ENCODE measurements around the gene TRPV6. TPM values are rescaled to one million over a fixed set of nuclear protein-coding genes. Genes with fewer than 3 reads are reported as not detected.

TRPV6 gene
- total RNA-seq = not detected
- under 1 TPM in 1 of 2 donors, not detected in 1; 0.09 TPM for polyA plus RNA-seq

DNA sequence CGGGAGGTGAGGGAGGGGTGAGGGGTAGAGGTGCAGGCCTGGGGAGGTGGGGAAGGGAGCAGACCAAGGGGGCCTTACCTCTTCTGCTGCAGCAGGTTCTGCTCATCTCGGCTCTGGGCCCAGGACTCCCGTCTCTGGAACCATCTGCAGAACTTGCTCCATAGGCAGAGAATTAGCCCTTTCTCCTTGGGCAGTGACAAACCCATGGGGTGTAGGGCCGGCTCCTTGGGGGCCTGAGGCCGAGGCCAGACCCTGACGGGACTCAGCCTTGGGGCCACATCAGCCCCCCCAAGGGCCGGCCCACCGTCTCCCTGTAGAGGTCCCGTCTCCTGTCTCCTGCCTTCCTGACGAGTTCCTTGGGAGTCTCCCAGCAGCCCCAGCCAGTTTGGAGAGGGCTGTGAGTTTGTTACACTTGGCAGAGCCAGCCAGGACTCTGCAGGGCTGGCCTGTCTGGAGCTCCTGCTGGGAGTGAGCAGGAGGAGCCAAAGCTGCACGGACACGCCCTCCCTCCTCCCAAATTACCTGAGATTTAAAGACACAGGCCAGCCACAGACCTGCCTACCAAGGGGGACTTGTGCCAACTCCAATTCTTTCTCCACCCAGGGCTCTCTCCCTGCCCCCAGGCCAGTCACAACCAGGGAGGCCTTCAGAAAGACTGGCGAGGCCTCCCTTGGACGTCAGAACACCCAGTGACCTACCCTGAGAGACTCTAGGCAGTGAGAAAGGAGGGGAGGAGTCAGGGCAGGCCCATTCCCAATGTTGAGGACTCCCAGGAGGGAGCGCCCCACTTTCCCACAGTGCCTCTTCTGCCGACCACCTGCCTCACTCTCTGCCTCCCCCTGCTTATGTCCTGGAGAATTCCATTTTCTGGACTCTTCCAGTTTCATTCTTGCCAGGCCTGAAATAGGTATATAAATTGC lies at the start of gene TRPV6:
TSS of gene TRPV6 (minus strand) at position 435 of the 920 bp plus-strand sequence.
- Histone ChIP-seq H3K27me3 (ENCODE audit: insufficient read depth, low read length) (no peaks in the 10 kb centered on the region), H3K9me3 (ENCODE audit: control insufficient read depth in 1 of 2, low read length in 2 of 2) (no peaks in the 10 kb centered on the region), H3K4me1 (ENCODE audit: insufficient read depth, low read length) (no peaks in the 10 kb centered on the region), H3K36me3 (ENCODE audit: insufficient read depth, low read length) (no peaks in the 10 kb centered on the region), H3K27ac (ENCODE audit: low read depth, low read length) (no peak within 1 kb of the TSS), H3K4me3 (ENCODE audit: low read length in 2 of 2) (no peak within 1 kb of the TSS)
- intact Hi-C loops (cut with micrococcal nuclease) = no loop called here
- H3K4me1 Mint-ChIP-seq = peaks cover 0 to 4% (median 0%) of the 10 kb centered on the region in 4 donors
- ChIA-PET CTCF (ENCODE audit: partially characterized antibody) (no interaction called here), POLR2A (ENCODE audit: partially characterized antibody) (no interaction called here)
- peaks cover 8 to 11% of the 10 kb centered on the region in 2 donors for H3K27me3 Mint-ChIP-seq
- H3K4me3 Mint-ChIP-seq = no peak within 1 kb of the TSS
- no peak within 1 kb of the TSS for H3K27ac Mint-ChIP-seq
- H3K36me3 Mint-ChIP-seq = no peaks in the 10 kb centered on the region
- no peaks in the 10 kb centered on the region for H3K9me3 Mint-ChIP-seq
- DNase-seq = no peak

DNA sequence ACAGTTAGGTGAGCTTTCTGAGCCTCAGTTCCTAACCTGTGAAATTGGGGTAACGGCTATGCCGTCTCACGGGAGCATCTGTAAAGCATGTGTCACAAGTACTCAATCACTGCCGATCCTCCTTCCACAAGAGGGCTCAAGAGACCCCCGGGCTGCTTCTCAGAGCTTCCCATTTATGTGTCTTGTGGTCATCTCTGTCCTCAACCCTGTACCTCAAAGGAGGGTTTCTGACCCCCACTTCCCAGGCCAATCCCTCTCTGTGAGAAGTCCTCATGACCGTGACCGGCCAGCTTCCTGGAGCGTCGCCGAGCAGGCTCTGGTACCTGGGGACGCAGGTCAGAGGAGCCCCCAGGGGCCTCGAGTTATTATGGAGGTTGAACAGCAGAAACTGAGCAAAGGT lies 48.5 kb upstream of the TRPV6 start:
- ChIA-PET POLR2A (ENCODE audit: partially characterized antibody) (no interaction called here), CTCF (ENCODE audit: partially characterized antibody) (interaction anchor here (1.2 kb wide), 1 partner anchor 53 kb away, joined by 4 read pairs; no protein-coding TSS in a partner anchor)
- no peak for DNase-seq
- no peaks in the 10 kb centered on the region for H3K9me3 Mint-ChIP-seq
- intact Hi-C loops (cut with micrococcal nuclease) = no loop called here
- peaks cover 6 to 9% of the 10 kb centered on the region in 2 donors for H3K27me3 Mint-ChIP-seq
- H3K4me3 Mint-ChIP-seq = no peak overlapping the region
- H3K36me3 Mint-ChIP-seq = no peaks in the 10 kb centered on the region
- no peaks in the 10 kb centered on the region for H3K27me3 ChIP-seq (ENCODE audit: insufficient read depth, low read length)
- H3K4me1 Mint-ChIP-seq = peaks cover 0 to 2% (median 0%) of the 10 kb centered on the region in 4 donors
- H3K4me1 ChIP-seq (ENCODE audit: insufficient read depth, low read length) = no peaks in the 10 kb centered on the region
- no peak overlapping the region for H3K4me3 ChIP-seq (ENCODE audit: low read length in 2 of 2)
- no peak overlapping the region for H3K27ac ChIP-seq (ENCODE audit: low read depth, low read length)
- no peak overlapping the region for H3K27ac Mint-ChIP-seq
- no peaks in the 10 kb centered on the region for H3K36me3 ChIP-seq (ENCODE audit: insufficient read depth, low read length)
- H3K9me3 ChIP-seq (ENCODE audit: control insufficient read depth in 1 of 2, low read length in 2 of 2) = no peaks in the 10 kb centered on the region

DNA sequence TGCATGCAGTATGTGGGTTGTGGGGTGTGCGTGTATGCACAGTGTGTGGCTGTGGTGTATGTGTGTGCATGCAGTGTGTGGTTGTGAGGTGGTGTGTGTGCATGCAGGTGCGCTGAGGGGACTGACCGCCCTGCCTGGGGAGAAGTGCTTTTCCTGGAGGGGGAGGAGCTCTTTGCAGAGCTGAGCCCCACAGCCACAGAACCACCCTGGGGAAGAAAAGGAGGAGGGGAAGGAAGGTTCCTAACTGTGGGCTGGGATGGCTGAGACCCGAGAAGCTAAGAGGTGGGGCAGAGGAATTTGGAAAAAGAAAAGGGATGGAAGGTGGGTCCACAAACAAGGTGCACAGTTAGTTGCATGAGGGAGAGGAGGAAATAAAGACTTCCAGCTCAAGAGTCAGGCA lies 48.1 kb upstream of the TRPV6 start, which contains the start of gene TRPV5:
TSS of gene TRPV5 (minus strand) at position 123 of the 400 bp plus-strand sequence. CDS start 287 bp downstream, outside the sequence.
- H3K36me3 Mint-ChIP-seq = no peaks in the 10 kb centered on the region
- CTCF ChIA-PET (ENCODE audit: partially characterized antibody) = interaction anchor here (1.2 kb wide), 1 partner anchor 53 kb away, joined by 4 read pairs; no protein-coding TSS in a partner anchor

GRCh38 chr7:142933092-142933475 lies 47.5 kb upstream of the TRPV6 start:
- Mint-ChIP-seq H3K27me3 (peaks cover 6 to 9% of the 10 kb centered on the region in 2 donors), H3K36me3 (no peaks in the 10 kb centered on the region), H3K4me1 (no peaks in the 10 kb centered on the region), H3K27ac (no peak overlapping the region), H3K9me3 (no peaks in the 10 kb centered on the region), H3K4me3 (no peak overlapping the region)
- no peak for DNase-seq
- POLR2A ChIA-PET (ENCODE audit: partially characterized antibody) = no interaction called here
- Histone ChIP-seq H3K27me3 (ENCODE audit: insufficient read depth, low read length) (no peaks in the 10 kb centered on the region), H3K9me3 (ENCODE audit: control insufficient read depth in 1 of 2, low read length in 2 of 2) (no peaks in the 10 kb centered on the region), H3K4me1 (ENCODE audit: insufficient read depth, low read length) (no peaks in the 10 kb centered on the region), H3K36me3 (ENCODE audit: insufficient read depth, low read length) (no peaks in the 10 kb centered on the region), H3K27ac (ENCODE audit: low read depth, low read length) (no peak overlapping the region), H3K4me3 (ENCODE audit: low read length in 2 of 2) (no peak overlapping the region)
- CTCF ChIA-PET (ENCODE audit: partially characterized antibody) = interaction anchor here (1.2 kb wide), 1 partner anchor 52 kb away, joined by 4 read pairs; no protein-coding TSS in a partner anchor
- intact Hi-C loops (cut with micrococcal nuclease) = no loop called here

More for the DNA sequence above, 48.1 kb upstream of the TRPV6 start, which contains the start of gene TRPV5:
- no peaks in the 10 kb centered on the region for H3K9me3 ChIP-seq (ENCODE audit: control insufficient read depth in 1 of 2, low read length in 2 of 2)
- H3K36me3 ChIP-seq (ENCODE audit: insufficient read depth, low read length) = no peaks in the 10 kb centered on the region
- POLR2A ChIA-PET (ENCODE audit: partially characterized antibody) = no interaction called here
- H3K4me3 ChIP-seq (ENCODE audit: low read length in 2 of 2) = no peak within 1 kb of the TSS
- Mint-ChIP-seq H3K27ac (peak within 1 kb of the TSS in 1 of 7 donors; percentile 54), H3K4me1 (peaks cover 0 to under 1% (median 0%) of the 10 kb centered on the region in 4 donors), H3K27me3 (peaks cover 6 to 9% of the 10 kb centered on the region in 2 donors), H3K4me3 (no peak within 1 kb of the TSS), H3K9me3 (no peaks in the 10 kb centered on the region)
- intact Hi-C loops (cut with micrococcal nuclease) = no loop called here
- H3K27me3 ChIP-seq (ENCODE audit: insufficient read depth, low read length) = no peaks in the 10 kb centered on the region
- no peaks in the 10 kb centered on the region for H3K4me1 ChIP-seq (ENCODE audit: insufficient read depth, low read length)
- DNase-seq = no peak
- no peak within 1 kb of the TSS for H3K27ac ChIP-seq (ENCODE audit: low read depth, low read length)

DNA sequence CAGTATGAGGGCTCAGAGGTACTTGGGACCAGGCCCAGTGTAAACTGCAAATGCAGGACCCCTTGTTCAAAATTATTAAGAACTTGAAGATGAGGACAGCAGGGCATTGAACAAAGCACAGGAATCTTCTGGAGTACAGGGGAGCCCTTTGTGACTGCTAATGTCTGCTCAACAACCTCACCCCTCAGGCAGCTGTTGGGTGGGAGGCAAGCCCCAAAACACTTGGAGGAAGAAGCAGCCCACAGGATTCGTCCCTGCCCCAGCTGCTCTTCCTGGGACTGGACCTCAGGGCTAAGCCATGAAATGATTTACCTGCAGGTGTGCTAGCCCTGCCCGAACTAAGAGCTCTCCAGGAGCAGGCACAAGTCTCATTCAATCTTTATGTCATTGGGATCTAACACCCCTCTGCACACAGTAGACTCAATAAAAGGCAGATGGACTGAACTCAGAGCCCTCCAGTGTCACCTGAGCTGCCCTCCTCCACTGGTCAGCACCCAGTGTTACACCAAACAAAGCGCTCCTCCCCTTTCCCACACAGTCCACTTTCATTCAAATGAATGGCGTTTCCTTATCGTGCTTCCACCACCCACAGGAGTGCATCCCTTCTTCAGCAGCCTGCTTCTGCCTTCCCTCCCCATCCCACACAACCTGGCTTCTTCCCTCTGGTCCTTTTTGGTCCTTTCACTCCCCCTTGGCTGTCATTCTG lies 47.0 kb upstream of the TRPV6 start:
- Mint-ChIP-seq H3K36me3 (no peaks in the 10 kb centered on the region), H3K27me3 (peaks cover 6 to 11% of the 10 kb centered on the region in 2 donors), H3K9me3 (no peaks in the 10 kb centered on the region), H3K4me1 (no peaks in the 10 kb centered on the region), H3K27ac (no peak overlapping the region), H3K4me3 (no peak overlapping the region)
- H3K27ac ChIP-seq (ENCODE audit: low read depth, low read length) = no peak overlapping the region
- ChIA-PET CTCF (ENCODE audit: partially characterized antibody) (no interaction called here), POLR2A (ENCODE audit: partially characterized antibody) (no interaction called here)
- H3K4me1 ChIP-seq (ENCODE audit: insufficient read depth, low read length) = no peaks in the 10 kb centered on the region
- no peaks in the 10 kb centered on the region for H3K27me3 ChIP-seq (ENCODE audit: insufficient read depth, low read length)
- H3K36me3 ChIP-seq (ENCODE audit: insufficient read depth, low read length) = no peaks in the 10 kb centered on the region
- H3K4me3 ChIP-seq (ENCODE audit: low read length in 2 of 2) = no peak overlapping the region
- no peaks in the 10 kb centered on the region for H3K9me3 ChIP-seq (ENCODE audit: control insufficient read depth in 1 of 2, low read length in 2 of 2)
- no peak for DNase-seq
- intact Hi-C loops (cut with micrococcal nuclease) = no loop called here

DNA sequence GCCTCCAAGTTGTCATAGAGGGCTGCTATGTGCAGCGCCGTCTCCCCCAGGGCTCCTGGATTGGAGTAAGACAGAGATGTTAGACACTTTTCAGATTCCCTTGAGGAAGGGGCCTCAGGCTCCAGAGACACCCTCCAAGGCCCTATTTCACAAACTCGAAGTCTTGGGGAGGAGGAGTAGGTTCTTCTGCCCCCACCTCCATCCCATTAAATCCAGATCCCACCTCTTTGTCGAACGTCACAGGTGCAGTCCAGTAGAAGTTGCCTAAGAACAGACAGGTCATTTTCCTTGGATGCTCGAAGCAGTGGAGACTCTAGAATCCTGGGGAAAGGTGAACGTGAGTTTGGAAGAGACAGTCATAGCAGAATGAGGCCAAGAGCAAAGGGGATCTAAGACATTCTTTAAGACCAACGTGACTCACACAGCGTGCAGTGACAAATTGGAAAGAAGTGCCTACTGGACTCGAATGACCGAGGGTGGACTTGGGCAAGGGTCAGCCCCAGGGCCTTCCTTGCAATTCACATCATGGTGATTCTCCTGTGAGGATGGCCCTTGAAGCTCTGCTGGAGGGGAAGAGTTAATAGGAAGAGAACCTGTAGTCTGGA lies 44.7 kb upstream of the TRPV6 start:
- POLR2A ChIA-PET (ENCODE audit: partially characterized antibody) = no interaction called here
- Mint-ChIP-seq H3K36me3 (no peaks in the 10 kb centered on the region), H3K27me3 (peaks cover 6 to 8% of the 10 kb centered on the region in 2 donors), H3K4me3 (no peak overlapping the region), H3K27ac (no peak overlapping the region), H3K4me1 (peaks cover 0 to 2% (median 0%) of the 10 kb centered on the region in 4 donors), H3K9me3 (no peaks in the 10 kb centered on the region)
- H3K27ac ChIP-seq (ENCODE audit: low read depth, low read length) = no peak overlapping the region
- H3K4me1 ChIP-seq (ENCODE audit: insufficient read depth, low read length) = no peaks in the 10 kb centered on the region
- H3K27me3 ChIP-seq (ENCODE audit: insufficient read depth, low read length) = no peaks in the 10 kb centered on the region
- H3K36me3 ChIP-seq (ENCODE audit: insufficient read depth, low read length) = no peaks in the 10 kb centered on the region
- no peaks in the 10 kb centered on the region for H3K9me3 ChIP-seq (ENCODE audit: control insufficient read depth in 1 of 2, low read length in 2 of 2)
- CTCF ChIA-PET (ENCODE audit: partially characterized antibody) = no interaction called here
- intact Hi-C loops (cut with micrococcal nuclease) = no loop called here
- no peak overlapping the region for H3K4me3 ChIP-seq (ENCODE audit: low read length in 2 of 2)
- no peak for DNase-seq

DNA sequence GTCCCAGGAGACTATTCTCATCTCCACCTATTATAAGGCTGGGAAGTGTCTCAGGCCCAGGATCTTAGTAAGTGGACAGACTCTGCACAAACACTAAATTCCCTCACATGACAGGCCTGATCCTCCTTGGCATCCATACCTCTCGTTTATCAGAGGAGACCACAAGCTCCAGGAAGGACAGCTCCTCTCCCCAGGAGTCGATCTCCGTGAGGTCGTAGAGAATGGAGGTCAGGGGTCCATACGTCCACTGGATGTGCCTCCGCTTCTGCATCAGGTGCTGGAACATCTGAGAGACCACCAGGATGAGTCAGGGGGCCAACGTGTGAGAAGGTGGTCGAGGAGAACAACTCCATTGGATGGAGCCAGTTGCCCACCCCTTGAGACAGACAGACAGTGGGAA lies 42.4 kb upstream of the TRPV6 start:
- H3K27ac ChIP-seq (ENCODE audit: low read depth, low read length) = no peak overlapping the region
- H3K27me3 ChIP-seq (ENCODE audit: insufficient read depth, low read length) = no peaks in the 10 kb centered on the region
- Mint-ChIP-seq H3K9me3 (no peaks in the 10 kb centered on the region), H3K4me1 (peaks cover 0 to 2% (median 0%) of the 10 kb centered on the region in 4 donors), H3K36me3 (no peaks in the 10 kb centered on the region), H3K27ac (no peak overlapping the region), H3K4me3 (no peak overlapping the region), H3K27me3 (peaks cover 1 to 2% of the 10 kb centered on the region in 2 donors)
- ChIA-PET POLR2A (ENCODE audit: partially characterized antibody) (no interaction called here), CTCF (ENCODE audit: partially characterized antibody) (interaction anchor here (1.2 kb wide), 1 partner anchor 47 kb away, joined by 3 read pairs; no protein-coding TSS in a partner anchor)
- intact Hi-C loops (cut with micrococcal nuclease) = no loop called here
- H3K9me3 ChIP-seq (ENCODE audit: control insufficient read depth in 1 of 2, low read length in 2 of 2) = no peaks in the 10 kb centered on the region
- no peaks in the 10 kb centered on the region for H3K36me3 ChIP-seq (ENCODE audit: insufficient read depth, low read length)
- no peak overlapping the region for H3K4me3 ChIP-seq (ENCODE audit: low read length in 2 of 2)
- H3K4me1 ChIP-seq (ENCODE audit: insufficient read depth, low read length) = no peaks in the 10 kb centered on the region
- no peak for DNase-seq
